Prostate gland (tissue), 2 donors: Measurements from ENCODE around the gene NOVA1. TPM values are rescaled to one million over a fixed set of nuclear protein-coding genes. Genes with fewer than 3 reads are reported as not detected.

Source experiments
- DNase-seq: peaks from one replicate; pipeline ENCODE4 v3.0.0-alpha.2; 2019; ENCODE audit warnings: low spot score
- H3K27ac ChIP-seq, 2 donors: fragments of 200-600 bp; sonication (generic); 2 replicates each; pipeline ENCODE4 v1.5.1; 2017 to 2019
- H3K27me3 ChIP-seq: fragments of 200-600 bp; sonication (generic); replicated peaks from 2 replicates; pipeline ENCODE4 v1.5.1; 2019; ENCODE audit not compliant: insufficient read depth
- H3K36me3 ChIP-seq, 2 donors: fragments of 200-600 bp; sonication (generic); 1 replicate in 1 of 2; 2 replicates in 1 of 2; pipeline versions ENCODE4 v1.5.1 to v1.8.1; 2017 to 2019
- H3K4me1 ChIP-seq: fragments of 200-600 bp; sonication (generic); replicated peaks from 2 replicates; pipeline ENCODE4 v1.5.1; 2019
- H3K4me3 ChIP-seq, 2 donors: fragments of 200-600 bp; sonication (generic); 2 replicates each; pipeline ENCODE4 v1.5.1; 2017 to 2019
- H3K9me3 ChIP-seq: fragments of 200-600 bp; sonication (generic); 2 replicates; pipeline ENCODE4 v1.5.1; 2017
- CTCF ChIP-seq, 4 experiments: fragments of 200-600 bp in 2 of 4; fragments of 450-650 bp in 2 of 4; sonication (generic) in 2 of 4; IDR thresholded peaks; 1 replicate in 3 of 4; 2 replicates in 1 of 4; pipeline ENCODE4 v1.5.1; 2016 to 2019; ENCODE audit warnings: antibody characterized with exemption in 4 of 4, mild to moderate bottlenecking in 2 of 4, moderate library complexity in 2 of 4
- POLR2A ChIP-seq: fragments of 450-650 bp; IDR thresholded peaks from one replicate; pipeline ENCODE4 v1.6.1; 2016; ENCODE audit warnings: antibody characterized with exemption, mild to moderate bottlenecking
- POLR2AphosphoS5 ChIP-seq: sonication (generic); formaldehyde crosslinking; IDR thresholded peaks from one replicate; pipeline ENCODE4 v1.6.1; 2017; ENCODE audit warnings: antibody characterized with exemption
- WGBS: methylation state at CpG from one replicate; pipeline ENCODE4 v1.1.5; 2018; 5-methylcytosine and 5-hydroxymethylcytosine counted together
- intact Hi-C: fragments of 100-400 bp; cut with DNase I; formaldehyde crosslinking; loops from one replicate; pipeline ENCODE4 v1.14.2; 2022
- total RNA-seq, 2 donors: library from RNA; depleted of rRNA; stranded (reverse); fragments of >200 nt; gene quantifications; one replicate each; pipeline ENCODE4 v1.1.0, GENCODE V29; 2016

Gene NOVA1
- total RNA-seq, 2 donors from 2014 or later = 1.8 to 8.1 TPM

GRCh38 chr14:26527095-26527494, 70.7 kb downstream of the NOVA1 start:
- H3K27me3 ChIP-seq = no peaks in the 10 kb centered on the region
- no peak overlapping the region for H3K27ac ChIP-seq
- TF ChIP-seq POLR2AphosphoS5 (no peak), POLR2A (no peak), CTCF (IDR thresholded peaks at IDR 0.05) (no peak)
- intact Hi-C loops = no loop called here
- 75% methylated on average over 3 of the region's 3 CpGs for WGBS
- no peaks in the 10 kb centered on the region for H3K4me1 ChIP-seq
- H3K4me3 ChIP-seq = no peak overlapping the region
- H3K9me3 ChIP-seq = no peaks in the 10 kb centered on the region
- H3K36me3 ChIP-seq = no peaks in the 10 kb centered on the region
- DNase-seq = no peak

GRCh38 chr14:26526137-26526536, 71.7 kb downstream of the NOVA1 start:
- TF ChIP-seq CTCF (IDR thresholded peaks at IDR 0.05) (no peak), POLR2A (no peak), POLR2AphosphoS5 (no peak)
- intact Hi-C loops = no loop called here
- Histone ChIP-seq H3K9me3 (no peaks in the 10 kb centered on the region), H3K36me3 (no peaks in the 10 kb centered on the region), H3K27me3 (no peaks in the 10 kb centered on the region), H3K4me1 (no peaks in the 10 kb centered on the region), H3K27ac (no peak overlapping the region), H3K4me3 (no peak overlapping the region)
- WGBS = 35% methylated on average over 1 of the region's 1 CpG
- no peak for DNase-seq

- Histone ChIP-seq H3K9me3 (no peaks in the 10 kb centered on the region), H3K4me1 (no peaks in the 10 kb centered on the region), H3K27me3 (no peaks in the 10 kb centered on the region), H3K4me3 (no peak overlapping the region), H3K36me3 (no peaks in the 10 kb centered on the region), H3K27ac (no peak overlapping the region)
- TF ChIP-seq POLR2A (no peak), POLR2AphosphoS5 (no peak), CTCF (IDR thresholded peaks at IDR 0.05) (no peak)
- intact Hi-C loops = no loop called here
- DNase-seq = no peak
These were observed 72.7 kb downstream of the NOVA1 start for GRCh38 chr14:26525085-26525484.

- intact Hi-C loops = no loop called here
- H3K4me3 ChIP-seq = no peak overlapping the region
These were observed 74.9 kb downstream of the NOVA1 start for GRCh38 chr14:26522967-26523366.

GRCh38 chr14:26517771-26518170, 80.1 kb downstream of the NOVA1 start:
- no peaks in the 10 kb centered on the region for H3K4me1 ChIP-seq
- no peak overlapping the region for H3K4me3 ChIP-seq
- no peaks in the 10 kb centered on the region for H3K27me3 ChIP-seq
- no peaks in the 10 kb centered on the region for H3K36me3 ChIP-seq
- no peak overlapping the region for H3K27ac ChIP-seq
- no peak for DNase-seq
- no peaks in the 10 kb centered on the region for H3K9me3 ChIP-seq
- TF ChIP-seq POLR2AphosphoS5 (no peak), CTCF (IDR thresholded peaks at IDR 0.05) (no peak), POLR2A (no peak)
- intact Hi-C loops = no loop called here

More at GRCh38 chr14:26522967-26523366, 74.9 kb downstream of the NOVA1 start:
- H3K9me3 ChIP-seq = no peaks in the 10 kb centered on the region
- H3K27ac ChIP-seq = no peak overlapping the region
- no peak for DNase-seq
- H3K4me1 ChIP-seq = no peaks in the 10 kb centered on the region
- no peaks in the 10 kb centered on the region for H3K27me3 ChIP-seq
- H3K36me3 ChIP-seq = no peaks in the 10 kb centered on the region
- WGBS = 45% methylated on average over 2 of the region's 2 CpGs
- TF ChIP-seq POLR2A (no peak), POLR2AphosphoS5 (peak; percentile 30)
